Activated CD8-positive, alpha-beta memory T cell treated with anti-CD3 and anti-CD28 coated beads for 4 hours (primary cell): ENCODE measurements around the gene UBXN10.
"Not testable (repeated sequence)": the region's sequence is repeated elsewhere in the genome, so short reads cannot be mapped to it uniquely, and the experiment has no call there.

ENCODE experiments used
- DNase-seq, 2 donors: peaks; one replicate each; pipeline ENCODE4 v3.0.0-alpha.2; 2020; ENCODE audit warnings: low read depth in 2 of 2

Gene UBXN10

GRCh38 chr1:20200966-20201365 lies 15.1 kb downstream of the UBXN10 start:
- DNase-seq = no peak

DNA sequence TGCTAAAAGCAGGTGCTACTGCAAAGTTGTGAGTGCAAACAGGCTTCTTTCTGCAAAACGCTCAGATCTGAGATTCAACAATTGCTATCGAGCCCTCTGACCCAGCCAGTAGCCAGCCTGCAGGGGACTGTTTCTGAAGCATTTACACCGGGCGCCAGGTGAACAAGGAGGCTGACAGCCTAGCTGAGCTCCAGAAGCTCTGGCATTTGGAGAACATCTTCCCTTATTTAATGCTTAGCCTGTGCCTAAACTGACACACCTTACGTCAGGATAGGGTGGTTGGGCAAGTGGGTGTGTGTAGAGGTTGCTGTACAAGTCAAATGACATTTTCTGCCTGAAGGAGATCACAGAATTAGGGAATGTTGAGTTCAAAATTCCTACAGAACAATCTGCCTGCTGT lies 16.3 kb downstream of the UBXN10 start:
- DNase-seq = no peak

- no peak for DNase-seq
Measured at GRCh38 chr1:20207546-20207945, 21.6 kb downstream of the UBXN10 start.

GRCh38 chr1:20209471-20209870 lies 23.6 kb downstream of the UBXN10 start:
- no peak for DNase-seq

GRCh38 chr1:20210736-20211460 lies 25.0 kb downstream of the UBXN10 start:
- no peak for DNase-seq

- no peak for DNase-seq
Measured at GRCh38 chr1:20211511-20211931, 25.6 kb downstream of the UBXN10 start.

- no peak for DNase-seq
Measured at GRCh38 chr1:20212085-20212684, 26.3 kb downstream of the UBXN10 start.

DNA sequence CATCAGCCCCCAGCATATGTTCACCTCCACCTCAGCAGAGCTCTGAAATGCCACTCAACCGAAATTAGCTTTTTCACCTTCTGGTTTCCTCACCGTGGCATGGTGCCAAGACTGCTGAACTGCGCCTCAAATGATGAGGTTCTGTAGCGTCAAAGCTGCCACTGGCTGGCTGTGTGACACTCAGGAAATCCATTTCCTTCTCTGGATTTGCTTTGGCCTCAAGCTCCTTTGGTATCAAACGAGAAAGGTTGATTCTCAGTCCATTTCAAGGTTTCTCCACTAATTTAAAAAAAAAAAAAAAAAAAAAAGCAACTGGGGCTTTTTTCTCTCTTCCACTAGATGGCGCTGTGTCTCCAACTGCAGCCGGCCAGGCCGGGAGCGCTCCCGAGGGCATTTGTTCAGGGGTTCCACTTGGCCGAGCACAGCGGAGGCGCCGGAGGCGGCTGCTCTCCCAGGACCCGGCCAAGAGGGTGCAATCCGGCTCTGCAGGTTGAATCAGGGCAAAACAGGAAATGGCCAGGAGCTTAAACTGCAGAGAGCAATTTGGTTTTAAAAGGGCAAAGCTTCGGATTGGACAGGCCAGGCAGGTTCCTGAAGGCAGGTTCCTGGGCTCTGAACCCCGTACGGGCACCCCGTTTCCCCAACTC lies 26.9 kb downstream of the UBXN10 start:
- DNase-seq = peak; percentile 5 to 13

DNA sequence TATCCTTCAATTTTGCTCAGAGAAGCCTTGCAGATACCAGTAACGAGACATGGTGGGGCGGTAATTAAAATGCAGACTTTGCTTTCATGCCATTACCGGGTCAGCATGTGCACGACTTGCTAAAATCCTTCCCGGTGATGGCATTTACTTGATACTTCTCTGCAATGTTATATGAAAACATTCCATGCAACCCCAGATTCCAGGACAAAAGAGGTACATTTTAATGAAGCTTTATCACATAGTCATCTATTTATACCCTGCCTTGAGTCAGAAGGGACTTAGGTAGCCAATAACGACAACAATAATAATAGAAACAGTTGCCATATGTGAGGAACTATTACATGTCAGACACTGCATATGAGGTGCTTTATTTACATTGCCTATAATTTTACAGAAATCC lies 29.8 kb downstream of the UBXN10 start:
- no peak for DNase-seq

DNA sequence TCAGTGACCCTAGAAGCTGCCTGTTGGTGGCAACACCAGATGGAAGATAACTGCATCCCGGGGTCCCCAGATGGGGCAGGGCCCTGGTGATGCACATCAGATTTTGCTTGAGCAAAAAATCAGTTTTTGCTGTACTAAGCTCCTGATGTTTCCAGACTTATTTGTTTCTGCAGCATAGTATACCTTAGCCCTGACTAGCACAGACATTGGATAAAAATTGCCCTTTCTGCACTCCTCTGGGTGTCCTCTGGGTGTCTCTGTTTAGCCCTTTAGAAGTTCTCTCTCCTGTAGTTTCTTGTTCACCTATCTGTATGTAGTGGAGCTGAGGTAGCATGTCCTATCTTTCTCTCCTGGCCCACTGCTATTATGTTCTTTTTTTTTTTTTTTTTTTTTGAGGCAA lies 30.7 kb downstream of the UBXN10 start:
- no peak for DNase-seq

GRCh38 chr1:20219053-20219452 lies 33.2 kb downstream of the UBXN10 start:
- not testable (repeated sequence) for DNase-seq

- no peak for DNase-seq
Measured at GRCh38 chr1:20220036-20220435, 34.1 kb downstream of the UBXN10 start.

DNA sequence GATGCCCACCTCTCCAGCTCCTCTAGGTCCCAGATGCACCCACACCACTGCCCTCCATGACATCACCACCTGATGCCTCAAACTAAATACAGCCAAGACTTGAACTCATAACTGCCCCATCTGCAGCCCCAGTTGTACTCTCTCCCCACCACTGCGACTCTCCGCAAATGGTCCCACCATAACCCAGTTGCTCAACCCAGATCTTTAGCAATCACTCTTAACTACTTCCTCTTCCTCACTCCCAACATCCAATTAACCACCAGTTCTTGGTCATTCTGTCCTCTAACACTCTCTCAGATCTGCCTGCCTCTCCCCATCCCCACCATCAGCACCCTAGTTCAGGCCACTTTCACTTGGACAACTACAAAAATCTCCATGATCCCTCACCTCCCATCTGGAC lies 37.2 kb downstream of the UBXN10 start:
- no peak for DNase-seq

- no peak for DNase-seq
Measured at GRCh38 chr1:20223551-20224419, 37.9 kb downstream of the UBXN10 start.

- no peak for DNase-seq
Measured at GRCh38 chr1:20224546-20224945, 38.6 kb downstream of the UBXN10 start.

DNA sequence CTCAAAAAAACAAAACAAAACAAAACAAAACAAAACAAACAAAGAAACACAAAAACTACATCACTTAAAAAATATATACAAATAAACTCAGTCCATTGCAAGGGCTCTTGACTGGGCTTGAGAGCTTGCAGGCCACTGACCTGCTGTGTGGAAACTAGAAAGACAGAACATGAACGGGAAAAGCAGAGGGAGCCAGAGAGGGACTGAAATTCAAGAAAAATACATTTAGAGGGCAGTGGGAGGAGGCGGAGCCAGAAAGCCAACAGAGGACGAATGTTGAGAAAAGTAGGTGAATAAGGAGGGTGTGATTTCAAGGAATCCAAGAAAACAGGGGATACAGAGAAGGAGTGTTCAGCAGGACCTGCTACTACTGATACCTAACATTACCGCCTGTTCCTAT lies 41.8 kb downstream of the UBXN10 start:
- no peak for DNase-seq

- DNase-seq = no peak
Measured at GRCh38 chr1:20228314-20228825, 42.5 kb downstream of the UBXN10 start.

DNA sequence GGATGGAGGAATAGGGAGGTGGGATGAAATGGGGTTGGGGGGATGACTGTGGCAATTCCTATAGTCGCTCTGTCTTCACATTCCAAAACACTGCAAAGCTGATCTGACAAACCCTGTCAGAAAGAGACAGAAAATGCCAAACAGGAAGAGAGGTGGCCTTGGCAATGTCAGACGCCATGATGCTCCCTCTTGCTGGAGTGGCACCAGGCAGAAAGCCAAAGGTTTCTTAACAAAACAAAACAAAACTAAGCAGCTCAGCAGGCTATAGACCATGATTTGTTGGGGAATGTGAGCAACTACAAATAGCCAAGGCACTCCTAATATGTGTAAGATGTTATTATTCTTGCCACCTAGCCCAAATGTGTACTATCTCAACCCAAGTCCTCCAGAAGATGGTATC lies 43.3 kb downstream of the UBXN10 start:
- DNase-seq = no peak

DNA sequence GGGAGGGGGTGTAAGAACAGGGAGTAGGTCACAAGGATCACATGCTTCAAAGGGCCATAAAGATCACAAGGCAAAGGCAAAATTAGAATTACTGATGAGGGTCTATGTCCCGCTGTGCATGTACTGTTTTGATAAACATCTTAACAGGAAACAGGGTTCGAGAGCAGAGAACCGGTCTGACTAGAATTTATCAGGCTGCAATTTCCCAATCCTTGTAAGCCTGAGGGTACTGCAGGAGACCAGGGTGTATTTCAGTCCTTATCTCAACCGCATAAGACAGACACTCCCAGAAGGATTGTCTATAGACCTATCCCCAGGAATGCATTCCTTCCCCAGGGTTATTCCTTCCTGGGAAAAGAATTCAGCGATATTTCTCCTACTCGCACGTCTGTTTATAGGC lies 46.7 kb downstream of the UBXN10 start:
- DNase-seq = not testable (repeated sequence)

DNA sequence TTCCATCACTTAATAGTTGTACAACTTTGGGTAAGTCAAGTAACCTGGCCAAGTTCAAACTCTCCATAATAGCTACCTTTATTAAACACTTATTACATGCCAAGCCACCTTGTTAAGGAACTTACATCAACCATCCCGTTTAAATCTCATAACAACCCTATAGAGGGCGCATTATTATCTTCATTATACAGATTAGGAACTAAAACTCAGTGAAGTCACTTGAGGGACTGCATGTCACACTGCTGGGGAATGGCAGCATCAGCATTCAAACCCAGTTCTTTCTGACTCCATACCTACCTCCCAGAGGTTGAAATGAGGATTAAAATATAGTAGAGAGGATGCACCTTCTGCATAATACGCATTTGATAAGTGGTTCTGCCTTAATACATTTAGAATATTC lies 47.5 kb downstream of the UBXN10 start:
- DNase-seq = no peak

GRCh38 chr1:20233866-20234265 lies 48.0 kb downstream of the UBXN10 start:
- no peak for DNase-seq
